Endodermal cell (in vitro differentiated cells): Measurements from ENCODE around the gene ADARB1. TPM values are rescaled to one million over a fixed set of nuclear protein-coding genes. Genes with fewer than 3 reads are reported as not detected.

Experiments
- DNase-seq: peaks from one replicate; pipeline ENCODE4 v3.0.0-alpha.2; 2017
- H3K27ac ChIP-seq: 2 replicates; pipeline ENCODE4 v1.5.1; 2013; ENCODE audit warnings: mild to moderate bottlenecking, low read depth, low read length, moderate library complexity
- H3K27me3 ChIP-seq: 2 replicates; pipeline ENCODE4 v1.6.1; 2013; ENCODE audit warnings: mild to moderate bottlenecking, low read length, moderate library complexity; ENCODE audit not compliant: insufficient read depth, control insufficient read depth, poor library complexity, severe bottlenecking
- H3K36me3 ChIP-seq: 2 replicates; pipeline ENCODE4 v1.7.0; 2013; ENCODE audit warnings: mild to moderate bottlenecking, low read length, moderate library complexity; ENCODE audit not compliant: control insufficient read depth, insufficient read depth
- H3K4me1 ChIP-seq: one replicate; pipeline ENCODE4 v1.7.0; 2013; ENCODE audit warnings: low read length; ENCODE audit not compliant: control insufficient read depth, insufficient read depth
- H3K4me3 ChIP-seq: 2 replicates; pipeline ENCODE4 v1.5.1; 2013; ENCODE audit warnings: mild to moderate bottlenecking, low read length, moderate library complexity
- H3K9ac ChIP-seq: 2 replicates; pipeline ENCODE4 v1.6.1; 2013; ENCODE audit warnings: mild to moderate bottlenecking, low read length, moderate library complexity; ENCODE audit not compliant: poor library complexity, severe bottlenecking; ENCODE audit errors: extremely low read depth
- H3K9me3 ChIP-seq: 2 replicates; pipeline ENCODE4 v1.6.1; 2013; ENCODE audit warnings: mild to moderate bottlenecking, low read length, moderate library complexity; ENCODE audit not compliant: control insufficient read depth
- H3K27ac Mint-ChIP-seq: 2 replicates; pipeline ENCODE4 v1.8.0; 2020; ENCODE audit warnings: mixed read lengths
- H3K27me3 Mint-ChIP-seq: 2 replicates; pipeline ENCODE4 v1.8.0; 2021; ENCODE audit warnings: mild to moderate bottlenecking, mixed read lengths; ENCODE audit not compliant: insufficient read depth
- H3K36me3 Mint-ChIP-seq: 2 replicates; pipeline ENCODE4 v1.8.0; 2020; ENCODE audit warnings: low read depth, mixed read lengths
- H3K4me1 Mint-ChIP-seq: 2 replicates; pipeline ENCODE4 v1.8.0; 2020; ENCODE audit warnings: mixed read lengths
- H3K4me3 Mint-ChIP-seq: 2 replicates; pipeline ENCODE4 v1.8.0; 2020; ENCODE audit warnings: mild to moderate bottlenecking, moderate library complexity, mixed read lengths
- H3K9me3 Mint-ChIP-seq: 2 replicates; pipeline ENCODE4 v1.8.0; 2020; ENCODE audit warnings: mild to moderate bottlenecking, mixed read lengths
- CTCF ChIP-seq: fragments of 200-600 bp; sonication (generic); conservative IDR thresholded peaks from 2 replicates; pipeline ENCODE4 v1.5.0; 2021; ENCODE audit warnings: antibody characterized with exemption, mild to moderate bottlenecking
- WGBS, 2 experiments: methylation state at CpG; one replicate each; pipeline versions ENCODE4 v1.1.5 to v1.1.7; 2013; ENCODE audit warnings: missing lambda C conversion rate in 2 of 2, mixed read lengths in 1 of 2; ENCODE audit not compliant: insufficient coverage in 1 of 2, insufficient read length in 1 of 2; 5-methylcytosine and 5-hydroxymethylcytosine counted together
- total RNA-seq, 2 donors: library from RNA; stranded (reverse); fragmentation: NEBNext Ultra II Directional in 1 of 2; extraction: Animal tissue kit (Norgen Biotek cat#: 25700) in 1 of 2; gene quantifications; 2 replicates in 1 of 2; 3 replicates in 1 of 2; pipeline ENCODE4 v1.2.1, GENCODE V29; 2021

Gene ADARB1
- total RNA-seq, 2 donors from 2014 or later, result 11.5 to 20.1 TPM

- no peak for DNase-seq
- Histone ChIP-seq H3K4me1 (no peaks in the 10 kb centered on the region), H3K27ac (no peak overlapping the region), H3K9ac (no peak overlapping the region), H3K36me3 (no peaks in the 10 kb centered on the region), H3K27me3 (no peaks in the 10 kb centered on the region), H3K9me3 (no peaks in the 10 kb centered on the region), H3K4me3 (no peak overlapping the region)
- no peaks in the 10 kb centered on the region for H3K36me3 Mint-ChIP-seq
- H3K27ac Mint-ChIP-seq, result no peak overlapping the region
- no peak for TF ChIP-seq CTCF
- no peaks in the 10 kb centered on the region for H3K9me3 Mint-ChIP-seq
- peaks cover 15% of the 10 kb centered on the region for H3K4me1 Mint-ChIP-seq
- H3K4me3 Mint-ChIP-seq, result no peak overlapping the region
- H3K27me3 Mint-ChIP-seq, result no peaks in the 10 kb centered on the region
- WGBS, 2 experiments, result 88 to 100% methylated on average over 1 to 10 of the region's 10 CpGs
Observed at GRCh38 chr21:45122432-45123132, 48.2 kb downstream of the ADARB1 start.

- WGBS, 2 experiments, result 92 to 93% methylated on average over 4 to 6 of the region's 6 CpGs
- H3K27me3 Mint-ChIP-seq, result no peaks in the 10 kb centered on the region
- no peak overlapping the region for H3K9ac ChIP-seq
Observed at GRCh38 chr21:45123440-45123839, 49.1 kb downstream of the ADARB1 start.

DNA sequence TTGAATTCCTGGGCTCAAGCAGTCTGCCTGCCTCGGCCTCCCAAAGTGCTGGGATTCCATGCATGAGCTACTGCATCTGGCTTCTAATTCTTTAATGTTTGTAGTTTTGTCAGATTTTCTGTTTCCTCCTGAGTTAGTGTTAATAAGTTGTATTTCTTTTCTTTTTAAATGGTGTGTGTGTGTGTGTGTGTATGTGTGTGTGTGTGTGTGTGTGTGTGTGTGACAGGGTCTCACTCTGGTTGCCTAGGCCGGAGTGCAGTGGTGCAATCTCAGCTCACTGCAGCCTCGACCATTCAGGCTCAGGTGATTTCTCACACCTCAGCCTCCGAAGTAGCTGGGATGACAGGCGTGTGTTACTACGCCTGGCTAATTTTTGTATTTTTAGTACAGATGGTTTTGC is 50.2 kb downstream of the ADARB1 start:
- TF ChIP-seq CTCF, result no peak
- H3K9me3 ChIP-seq, result no peaks in the 10 kb centered on the region
- Mint-ChIP-seq H3K9me3 (no peaks in the 10 kb centered on the region), H3K36me3 (no peaks in the 10 kb centered on the region), H3K27ac (no peak overlapping the region), H3K4me1 (peaks cover 15% of the 10 kb centered on the region), H3K27me3 (no peaks in the 10 kb centered on the region), H3K4me3 (no peak overlapping the region)
- no peak overlapping the region for H3K4me3 ChIP-seq
- H3K27me3 ChIP-seq, result no peaks in the 10 kb centered on the region
- H3K9ac ChIP-seq, result no peak overlapping the region
- no peaks in the 10 kb centered on the region for H3K36me3 ChIP-seq
- H3K4me1 ChIP-seq, result no peaks in the 10 kb centered on the region
- 72 to 91% methylated on average over 2 to 6 of the region's 6 CpGs for WGBS, 2 experiments
- no peak overlapping the region for H3K27ac ChIP-seq
- DNase-seq, result no peak

More at GRCh38 chr21:45123440-45123839, 49.1 kb downstream of the ADARB1 start:
- Histone ChIP-seq H3K36me3 (no peaks in the 10 kb centered on the region), H3K4me1 (no peaks in the 10 kb centered on the region), H3K4me3 (no peak overlapping the region), H3K27ac (no peak overlapping the region), H3K27me3 (no peaks in the 10 kb centered on the region), H3K9me3 (no peaks in the 10 kb centered on the region)
- TF ChIP-seq CTCF, result no peak
- DNase-seq, result no peak
- no peak overlapping the region for H3K4me3 Mint-ChIP-seq
- H3K9me3 Mint-ChIP-seq, result no peaks in the 10 kb centered on the region
- H3K36me3 Mint-ChIP-seq, result no peaks in the 10 kb centered on the region
- no peak overlapping the region for H3K27ac Mint-ChIP-seq
- H3K4me1 Mint-ChIP-seq, result peaks cover 15% of the 10 kb centered on the region
